ENCODE measurements around the gene DEPDC1B.
"Not testable (repeated sequence)": the region's sequence is repeated elsewhere in the genome, so short reads cannot be mapped to it uniquely, and the experiment has no call there.

DEPDC1B gene

DNA sequence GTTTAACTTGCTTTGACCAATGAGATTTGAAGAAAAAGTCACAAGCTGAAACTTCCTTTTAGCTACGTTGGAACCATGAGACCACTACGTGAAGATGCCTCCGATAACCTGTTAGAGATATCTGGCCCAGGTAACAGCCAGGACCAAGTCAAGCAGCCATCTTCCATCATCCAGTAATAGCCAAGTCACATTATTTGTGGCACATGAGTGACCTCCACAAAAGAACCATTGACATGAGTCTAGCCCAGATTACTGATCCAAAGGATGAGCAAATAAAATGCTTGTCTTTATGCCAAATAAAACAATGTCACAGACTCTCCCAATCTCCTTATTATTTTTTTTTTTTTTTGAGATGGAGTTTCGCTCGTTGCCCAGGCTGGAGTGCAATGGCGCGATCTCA lies 1.6 kb downstream of the DEPDC1B start:
- no peak for DNase-seq

DNA sequence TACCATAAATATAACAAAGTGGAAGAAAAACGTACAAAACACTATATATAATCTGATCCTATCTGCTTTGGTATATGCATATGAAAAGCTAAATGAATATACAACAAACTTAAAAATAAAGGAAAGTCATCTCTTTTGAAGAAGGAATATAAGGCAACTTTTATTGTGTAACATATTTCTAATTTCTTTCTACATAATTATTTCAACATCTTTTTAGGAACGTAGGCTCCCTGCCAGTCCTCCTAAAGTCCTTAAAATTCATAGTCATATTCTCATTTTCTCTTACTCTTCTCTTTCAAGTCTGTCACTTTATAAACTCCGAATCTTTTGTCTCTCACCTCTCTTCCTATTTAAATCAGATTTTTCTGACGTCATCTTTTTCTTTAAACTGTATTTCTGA lies 9.6 kb downstream of the DEPDC1B start:
- no peak for DNase-seq

DNA sequence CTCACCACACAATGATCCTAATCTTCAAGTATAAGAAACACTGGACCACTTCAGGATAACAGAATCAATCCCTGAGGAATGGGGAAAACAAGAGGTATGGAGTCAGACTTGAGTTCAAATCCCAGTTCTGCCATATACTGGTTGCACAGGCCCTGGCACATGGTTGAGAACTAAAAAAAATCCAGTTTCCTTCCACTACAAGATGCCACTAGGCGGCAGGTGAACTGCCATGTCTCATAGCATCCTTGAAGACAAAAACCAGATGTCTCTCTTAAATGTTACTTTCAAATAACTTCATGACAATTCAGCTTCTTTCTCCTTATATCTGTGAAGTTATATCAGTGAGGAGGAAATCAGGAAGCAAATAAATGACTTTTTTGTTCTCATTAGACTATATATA lies 11.0 kb downstream of the DEPDC1B start:
- no peak for DNase-seq

DNA sequence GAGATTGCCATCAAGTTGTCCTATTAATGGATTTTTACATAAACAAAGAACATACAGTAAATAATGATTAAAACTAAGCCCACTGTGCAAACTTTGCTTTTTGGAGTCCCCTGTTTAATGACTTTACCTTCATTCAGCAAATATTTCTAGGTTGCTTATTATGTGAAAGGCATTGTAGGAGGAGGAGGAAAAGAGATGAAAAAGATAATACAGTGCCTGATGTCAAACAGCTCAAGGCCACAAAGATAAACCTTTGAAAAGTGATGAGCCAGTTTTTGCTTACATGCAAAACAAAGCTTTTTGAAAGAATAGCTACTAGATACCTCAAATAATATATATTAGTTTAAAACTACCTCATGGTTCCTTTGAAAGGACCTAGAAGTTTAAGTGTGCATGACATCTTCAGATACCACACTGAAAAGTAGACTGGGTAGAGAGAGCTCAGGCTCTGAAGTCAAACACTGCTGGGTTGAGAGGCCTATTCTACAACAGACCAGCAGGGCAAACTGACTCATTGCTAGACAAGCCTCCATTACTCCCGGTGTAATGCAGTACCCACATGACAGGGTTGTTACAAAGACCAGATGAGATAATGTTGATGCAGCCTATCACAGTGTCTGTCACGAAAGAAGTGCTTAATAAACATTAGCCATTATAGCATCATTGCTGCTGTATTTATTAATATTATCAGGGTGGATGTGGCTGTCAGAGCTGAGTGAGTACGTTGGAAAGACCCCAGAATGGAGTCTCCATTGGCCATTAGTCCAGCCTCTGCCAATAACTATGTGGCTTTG lies 11.8 kb downstream of the DEPDC1B start:
- DNase-seq = no peak

DNA sequence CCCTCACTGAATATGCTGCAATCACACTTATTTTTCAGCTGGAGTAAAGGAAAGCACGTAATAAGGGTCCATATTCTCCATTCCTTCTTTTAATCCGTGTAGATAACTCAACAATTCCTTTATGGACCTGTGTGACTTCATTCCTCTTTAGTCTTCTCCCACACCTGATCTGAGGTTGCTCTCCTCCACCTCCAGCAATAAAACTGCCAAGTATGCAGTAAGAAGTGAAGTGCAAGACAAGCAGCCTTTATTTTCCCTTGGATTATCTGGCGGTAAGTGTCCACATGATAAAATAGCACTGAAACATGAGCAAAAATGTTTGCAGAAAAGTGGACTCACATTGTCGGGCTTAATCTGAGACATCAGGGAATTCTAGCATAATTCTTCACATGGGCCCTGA lies 13.8 kb downstream of the DEPDC1B start:
- no peak for DNase-seq

DNA sequence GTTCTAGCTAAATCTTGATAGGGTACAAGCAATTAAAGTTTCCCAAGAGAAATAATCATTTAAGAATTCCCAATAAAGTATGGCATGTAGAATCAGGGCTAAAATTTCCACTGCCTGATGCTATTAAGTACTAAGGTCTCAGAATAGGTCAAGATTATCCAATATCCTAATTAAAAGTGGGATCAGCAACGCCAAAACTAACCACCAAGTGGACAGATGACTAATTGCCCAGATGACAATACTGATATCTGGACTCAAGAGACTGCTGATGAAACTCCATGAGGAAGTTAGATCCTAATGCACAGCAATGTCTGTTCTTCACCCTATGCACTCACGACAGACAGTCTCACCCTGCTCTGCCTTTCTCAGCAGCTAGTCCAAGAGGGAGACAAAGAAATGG lies 14.3 kb downstream of the DEPDC1B start:
- no peak for DNase-seq

DNA sequence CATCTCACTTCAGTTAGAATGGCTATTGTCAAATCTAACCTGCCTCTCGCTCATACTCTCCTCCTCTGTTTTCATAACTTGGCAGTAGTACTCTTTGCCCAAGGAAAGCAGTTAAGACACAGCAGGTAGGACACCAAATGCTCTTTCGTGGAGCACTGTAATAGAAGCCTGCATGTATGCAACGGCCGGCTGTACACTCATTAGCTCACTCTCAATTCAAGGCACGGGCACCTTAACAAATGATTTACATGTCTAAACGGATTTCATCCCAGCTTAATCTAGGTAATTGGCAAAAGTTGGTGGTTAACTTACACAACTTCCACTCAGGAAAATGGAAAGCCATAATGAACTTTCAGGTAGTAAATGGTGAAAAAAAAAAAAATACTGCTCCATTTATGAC lies 14.9 kb downstream of the DEPDC1B start:
- DNase-seq = no peak

DNA sequence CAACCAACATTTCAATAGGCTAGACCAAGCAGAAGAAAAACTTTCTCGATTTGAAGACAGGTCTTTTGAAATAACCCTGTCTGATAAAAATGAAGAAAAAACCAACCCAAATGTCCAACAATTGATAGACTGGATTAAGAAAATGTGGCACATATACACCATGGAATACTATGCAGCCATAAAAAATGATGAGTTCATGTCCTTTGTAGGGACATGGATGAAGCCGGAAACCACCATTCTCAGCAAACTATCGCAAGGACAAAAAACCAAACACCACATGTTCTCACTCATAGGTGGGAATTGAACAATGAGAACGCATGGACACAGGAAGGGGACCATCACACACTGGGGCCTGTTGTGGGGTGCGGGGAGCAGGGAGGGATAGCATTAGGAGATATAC lies 18.0 kb downstream of the DEPDC1B start:
- not testable (repeated sequence) for DNase-seq

DNA sequence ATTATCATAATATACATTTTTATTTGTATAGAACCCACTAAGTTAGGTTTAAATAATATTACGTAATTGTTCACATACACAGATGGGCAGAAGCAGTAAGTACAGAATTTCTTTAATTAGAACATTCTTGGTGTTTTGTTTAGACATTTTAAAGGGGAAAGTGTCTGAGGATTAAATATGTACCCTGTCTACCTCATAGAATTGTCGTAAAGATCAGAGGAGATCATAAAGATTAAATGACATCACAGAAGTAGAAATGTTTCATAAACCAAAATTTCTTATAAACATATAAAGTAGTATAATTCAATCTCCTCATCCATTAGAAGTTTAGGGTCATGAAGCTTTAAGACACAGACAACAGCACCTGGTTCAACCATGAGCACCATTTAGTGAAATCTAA lies 20.1 kb downstream of the DEPDC1B start:
- DNase-seq = no peak

DNA sequence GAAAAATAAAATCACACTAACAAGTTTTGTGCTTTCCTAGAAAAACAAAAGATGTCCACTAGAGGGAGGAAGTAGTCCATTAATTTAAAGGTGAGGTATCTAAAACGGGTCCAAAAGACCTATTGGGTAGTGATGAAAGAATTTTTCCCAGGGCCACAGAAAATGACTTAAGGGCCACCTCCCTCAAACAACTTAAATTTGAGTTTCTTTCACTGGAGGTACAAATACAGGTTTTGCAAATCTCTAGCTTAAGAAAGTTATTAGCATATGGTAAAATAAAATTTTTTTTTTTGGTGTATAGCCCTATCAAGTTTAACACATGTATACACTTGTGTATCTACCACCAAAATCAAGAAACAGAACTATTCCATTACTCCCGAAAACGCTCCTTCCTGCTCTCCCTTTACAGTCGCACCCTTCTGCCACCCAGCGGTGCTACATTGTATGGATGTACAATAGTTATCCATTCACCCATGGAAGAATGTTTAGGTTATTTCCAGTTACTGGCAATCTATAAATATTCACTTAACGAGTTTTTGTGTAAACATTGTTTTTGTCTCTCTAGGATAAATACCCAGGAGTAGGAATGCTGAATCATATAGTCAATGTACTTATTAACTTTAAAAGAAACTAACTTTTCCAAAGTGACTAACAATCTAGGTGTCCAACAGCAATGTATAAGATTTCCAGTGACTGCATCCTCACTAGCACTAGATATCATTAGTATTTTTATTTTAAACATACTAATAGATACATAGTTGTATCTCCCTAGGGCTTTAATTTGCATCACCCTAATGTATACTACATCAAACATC lies 21.9 kb downstream of the DEPDC1B start:
- DNase-seq = no peak

DNA sequence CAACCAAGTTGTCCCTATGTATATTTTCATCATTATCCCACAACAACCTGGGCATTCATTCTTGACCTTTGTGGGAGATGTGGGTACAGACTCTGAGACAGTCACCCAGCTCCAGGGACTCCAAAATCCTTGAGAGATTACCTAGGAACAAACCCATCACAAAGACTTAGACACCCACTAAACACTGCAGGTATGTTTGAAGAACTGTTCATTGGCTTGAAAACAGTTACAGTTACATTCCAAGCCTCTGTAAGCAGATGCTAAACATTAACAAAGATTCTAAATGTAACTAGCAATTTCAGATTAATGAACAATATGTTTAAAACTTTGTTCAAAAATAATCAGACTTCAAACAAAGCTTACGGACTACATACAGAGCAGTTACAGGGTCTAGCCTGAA lies 24.7 kb downstream of the DEPDC1B start:
- no peak for DNase-seq

DNA sequence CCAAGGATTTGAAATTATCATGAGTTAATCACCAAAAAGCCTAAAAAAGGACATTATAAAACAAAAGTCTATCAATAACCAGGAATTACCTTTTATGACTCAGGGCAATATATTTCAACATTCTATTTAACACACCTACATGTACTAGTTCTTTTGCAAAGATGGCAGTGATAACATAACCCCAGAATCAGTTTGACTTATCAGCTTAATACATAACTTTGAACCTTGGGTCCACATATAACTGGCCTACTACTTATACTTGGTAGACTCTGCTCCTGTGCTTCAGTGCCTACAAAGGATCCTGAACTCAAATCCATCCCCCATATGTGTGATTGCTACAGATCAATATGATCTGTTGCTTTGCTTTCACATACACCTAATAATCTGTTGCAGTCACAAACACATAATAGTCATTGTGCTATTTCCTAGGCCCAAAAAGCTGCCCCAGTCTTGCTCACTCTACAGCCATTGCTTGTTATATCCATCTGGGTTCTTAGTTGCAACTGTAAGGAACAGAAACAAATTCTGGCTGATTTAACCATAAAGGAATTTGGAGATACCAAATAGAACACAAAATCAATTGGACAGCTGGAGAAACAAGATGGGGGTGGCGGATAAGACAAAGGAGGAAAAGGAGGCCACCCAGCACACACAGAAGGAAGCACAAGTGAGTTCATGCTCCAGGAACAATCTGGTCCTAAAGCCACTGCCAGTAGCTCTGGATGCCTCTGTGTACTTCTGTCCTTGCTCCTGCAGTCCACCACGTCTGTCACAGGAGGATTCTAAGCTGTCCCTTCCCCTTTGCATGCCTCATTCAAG lies 25.5 kb downstream of the DEPDC1B start:
- no peak for DNase-seq

DNA sequence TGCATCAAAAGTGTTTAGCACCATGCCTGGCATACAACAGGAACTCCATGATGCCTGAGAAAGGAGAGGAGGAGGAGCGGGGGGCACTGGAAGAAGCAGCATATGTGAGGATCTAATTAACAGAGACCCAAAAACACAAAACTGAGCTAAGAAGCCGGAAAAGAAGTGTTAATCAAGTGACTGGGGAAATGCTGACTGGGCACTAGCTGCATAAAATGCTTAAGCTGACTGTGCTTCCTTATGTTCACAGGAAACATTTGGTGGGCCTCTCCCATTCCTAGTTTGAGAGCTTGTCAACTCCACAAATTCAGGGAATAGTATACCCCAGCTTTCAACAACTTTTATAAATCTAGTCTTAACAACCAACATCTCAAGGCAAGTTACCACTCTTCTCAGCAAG lies 26.6 kb downstream of the DEPDC1B start:
- DNase-seq = no peak

DNA sequence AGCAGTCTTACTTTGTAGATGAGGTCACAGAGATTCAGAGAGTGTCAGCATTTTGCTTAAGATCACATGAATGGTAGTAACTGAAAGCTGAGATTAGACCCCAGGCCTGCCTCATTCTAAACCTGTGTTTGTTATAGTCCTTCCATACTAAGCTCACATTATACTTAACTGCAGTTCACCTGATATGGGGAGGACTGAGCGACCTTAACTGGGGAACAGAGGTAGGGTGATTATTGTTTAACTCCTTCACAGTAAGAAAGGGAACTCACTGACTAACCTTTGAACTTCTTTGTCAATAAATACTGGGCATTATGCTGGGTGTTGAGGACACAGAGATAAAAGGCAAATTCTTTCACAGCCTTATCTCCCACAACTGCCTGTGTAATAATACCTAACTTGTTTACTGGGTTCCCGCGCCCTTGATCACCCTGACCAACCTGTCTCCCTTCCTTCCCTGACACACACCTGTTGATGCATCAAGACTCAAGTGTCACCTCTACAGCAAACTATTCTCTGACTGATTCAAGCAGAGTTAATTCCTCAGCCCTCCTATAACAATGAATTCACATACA lies 27.2 kb downstream of the DEPDC1B start:
- no peak for DNase-seq

DNA sequence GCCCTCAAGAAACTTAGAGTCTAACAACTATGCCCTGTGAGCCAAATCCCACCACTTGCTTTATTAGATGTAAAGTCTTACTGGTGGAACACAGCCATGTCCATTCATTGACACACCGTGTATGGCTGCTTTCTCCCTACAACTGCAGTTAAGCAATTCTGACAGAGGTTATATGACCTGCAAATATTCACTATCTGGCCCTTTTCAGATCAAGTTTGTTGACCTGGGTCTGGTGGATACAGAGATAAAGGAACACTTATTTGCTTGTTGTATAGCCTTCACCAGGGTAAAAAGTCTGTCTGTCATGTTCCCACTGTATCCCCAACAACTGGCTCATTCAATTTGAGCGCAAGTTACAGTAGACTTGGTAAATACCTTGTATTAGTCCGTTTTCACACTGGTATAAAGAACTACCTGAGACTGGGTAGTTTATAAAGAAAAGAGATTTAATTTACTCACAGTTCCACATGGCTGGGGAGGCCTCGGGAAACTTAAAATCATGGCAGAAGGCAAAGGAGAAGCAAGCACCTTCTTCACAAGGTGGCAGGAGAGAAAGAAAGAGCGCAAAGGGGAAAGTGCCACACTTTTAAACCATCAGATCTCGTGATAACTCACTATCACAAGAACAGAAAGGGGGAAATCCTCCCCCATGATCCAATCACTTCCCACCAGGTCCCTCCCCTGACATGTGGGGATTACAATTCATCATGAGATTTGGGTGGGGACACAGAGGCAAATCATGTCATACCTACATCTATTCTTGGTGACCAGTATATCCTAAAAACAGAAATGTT lies 27.9 kb downstream of the DEPDC1B start:
- no peak for DNase-seq

DNA sequence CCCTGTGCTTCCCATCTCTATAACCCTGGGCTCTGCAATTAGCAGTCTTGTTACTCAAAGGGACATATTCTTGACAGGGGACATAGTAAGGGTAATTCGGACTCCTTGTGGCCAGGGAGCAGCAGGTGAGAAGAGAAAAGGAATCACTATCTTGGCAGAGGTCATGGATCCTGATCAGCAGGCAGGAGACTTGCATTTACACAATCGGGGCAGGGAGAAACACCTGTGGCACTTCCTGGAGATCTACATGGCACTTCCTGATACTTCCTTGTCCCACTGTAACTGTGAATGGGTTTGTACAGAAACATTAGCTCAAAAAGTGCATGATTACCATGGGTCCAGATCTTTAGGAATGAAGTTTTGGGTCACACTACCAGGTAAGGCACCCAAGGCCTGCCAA lies 29.2 kb downstream of the DEPDC1B start:
- DNase-seq = no peak

DNA sequence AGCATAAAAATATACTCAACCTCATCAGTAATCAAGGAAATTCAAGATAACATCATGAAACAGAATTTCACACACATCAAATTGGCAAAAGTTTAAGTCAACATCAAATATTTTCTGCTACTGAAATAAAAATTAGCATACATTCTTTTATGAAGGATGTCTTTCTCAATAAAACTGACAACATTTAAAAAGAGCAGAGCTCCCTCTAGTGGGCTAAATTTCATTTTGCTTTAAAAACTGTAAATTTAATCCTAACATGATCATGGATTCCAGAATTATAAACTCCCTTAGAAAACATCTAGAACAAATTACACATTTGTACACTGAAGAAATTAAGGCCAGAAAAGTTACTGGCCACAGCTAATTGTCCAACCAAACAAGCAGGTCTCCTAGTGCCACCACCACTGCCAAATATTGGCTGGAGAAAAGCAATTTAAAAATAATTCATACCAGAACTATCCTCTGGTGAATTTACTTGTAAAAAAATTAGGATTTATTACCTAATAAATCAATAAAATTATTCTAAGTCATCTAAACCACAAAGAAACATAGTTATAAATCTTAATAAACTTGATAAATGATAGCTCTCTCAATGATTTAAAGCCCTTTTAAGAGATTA lies 31.2 kb downstream of the DEPDC1B start:
- no peak for DNase-seq

DNA sequence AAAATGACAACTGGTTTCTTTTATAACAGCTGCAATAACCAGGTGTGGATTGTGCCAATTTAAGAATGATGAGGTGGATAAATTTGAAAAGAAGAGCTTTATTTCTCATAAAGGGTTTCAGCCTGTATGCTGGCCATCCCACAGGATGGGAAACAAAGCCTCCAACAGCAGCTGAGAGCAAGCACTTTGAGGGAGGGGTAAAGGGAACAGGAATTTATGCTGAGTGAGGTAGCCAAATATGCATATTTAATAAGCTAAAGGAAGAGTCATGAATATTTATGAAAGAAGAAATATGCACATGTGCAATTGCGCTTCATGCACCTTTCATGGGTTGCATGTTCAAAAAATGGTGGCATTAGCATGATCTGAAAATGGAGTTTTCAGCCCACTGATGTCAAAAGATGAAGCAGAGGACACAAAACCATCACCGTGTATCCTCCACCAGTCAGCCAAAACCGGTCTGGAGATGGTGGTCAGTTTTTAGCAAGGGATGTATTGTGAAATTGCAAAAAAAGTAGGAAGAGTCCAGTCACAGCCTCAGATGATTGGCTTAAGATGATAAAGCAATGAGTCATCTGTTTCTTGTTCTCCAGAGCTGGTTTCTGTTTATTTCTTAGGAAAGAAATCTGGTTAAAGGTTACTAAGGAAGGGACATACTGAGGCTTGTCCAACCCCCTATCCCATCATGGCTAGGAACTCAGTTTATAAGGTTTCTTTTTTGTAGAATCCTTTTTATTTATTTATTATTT lies 47.9 kb downstream of the DEPDC1B start:
- DNase-seq = no peak

DNA sequence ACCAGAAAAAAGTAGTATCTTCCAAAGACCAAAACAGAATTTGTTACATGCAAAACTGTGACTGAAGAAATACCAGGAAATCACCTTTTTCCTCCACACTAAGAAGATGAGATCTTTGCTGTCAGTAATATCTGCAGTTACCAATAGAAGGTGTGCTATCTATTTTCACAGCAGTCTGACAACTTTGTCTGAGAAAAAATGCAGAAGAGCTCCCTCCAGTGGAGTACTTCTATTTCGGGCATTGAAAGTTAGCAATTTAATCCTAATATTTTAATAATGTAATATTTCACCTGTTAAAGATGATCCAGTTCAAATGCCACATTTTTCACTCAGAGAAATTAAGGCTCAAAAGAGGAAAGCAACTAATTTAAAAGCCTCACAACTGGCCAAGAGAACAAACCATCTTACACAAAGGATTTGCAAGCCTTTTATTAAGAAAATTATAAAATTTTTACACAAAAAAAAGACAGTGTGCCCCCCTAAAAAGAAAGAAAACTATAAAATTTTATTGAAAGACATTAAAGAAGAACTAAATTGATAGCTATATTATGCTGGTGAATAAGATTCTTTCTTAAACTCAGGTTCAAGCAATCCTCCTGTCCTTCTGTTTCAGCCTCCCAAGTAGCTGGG lies 50.6 kb downstream of the DEPDC1B start:
- no peak for DNase-seq

DNA sequence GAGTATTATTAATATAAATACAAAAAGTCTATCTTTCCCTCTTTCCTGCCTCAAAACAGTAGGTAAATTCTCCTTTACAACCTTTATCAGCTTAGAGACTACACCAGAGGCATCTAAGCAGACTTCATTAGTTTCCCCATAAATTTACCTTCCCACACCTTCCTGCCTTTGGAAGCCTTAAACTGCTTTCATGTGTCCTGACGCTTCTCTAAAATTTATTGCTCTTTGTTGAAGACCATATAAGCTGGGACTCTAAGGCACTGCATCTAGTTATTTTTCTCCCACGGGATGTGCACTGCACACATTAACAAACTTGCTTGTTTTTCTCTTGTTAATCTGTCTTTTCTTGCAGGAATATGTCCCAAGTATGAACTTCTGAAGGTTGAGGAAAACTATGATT lies 51.8 kb downstream of the DEPDC1B start:
- DNase-seq = no peak

DNA sequence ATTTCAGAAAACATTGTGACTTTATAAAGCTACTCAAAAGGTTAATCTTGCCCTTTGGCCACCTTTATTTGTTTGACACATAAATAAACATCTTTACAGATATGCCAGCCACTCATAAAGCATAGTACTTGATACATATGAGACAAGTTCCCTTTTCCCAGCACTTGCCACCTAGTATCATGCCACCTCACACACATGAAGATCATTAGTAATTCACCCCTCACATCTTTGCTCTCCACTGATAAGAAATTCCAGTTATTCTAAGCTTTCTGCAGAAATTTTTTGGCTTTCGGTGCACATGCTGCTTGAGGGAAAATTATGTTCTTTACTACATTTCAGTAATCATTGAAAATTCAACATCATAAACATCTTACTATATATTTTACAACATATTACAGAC lies 59.1 kb downstream of the DEPDC1B start:
- DNase-seq = no peak
